AG09319 (cell line): ENCODE measurements around the gene PDGFA.

Experiments
- DNase-seq: peaks from one replicate; pipeline ENCODE4 v3.0.0-alpha.2; 2010; ENCODE audit warnings: low read depth; ENCODE audit errors: extremely low read depth
- TF ChIP-seq, protein P1 (sequence below): IDR thresholded peaks from 2 replicates; pipeline ENCODE4 v1.5.1; 2011; ENCODE audit warnings: low read depth, mild to moderate bottlenecking, inconsistent platforms, low read length, moderate library complexity

The PDGFA gene

DNA sequence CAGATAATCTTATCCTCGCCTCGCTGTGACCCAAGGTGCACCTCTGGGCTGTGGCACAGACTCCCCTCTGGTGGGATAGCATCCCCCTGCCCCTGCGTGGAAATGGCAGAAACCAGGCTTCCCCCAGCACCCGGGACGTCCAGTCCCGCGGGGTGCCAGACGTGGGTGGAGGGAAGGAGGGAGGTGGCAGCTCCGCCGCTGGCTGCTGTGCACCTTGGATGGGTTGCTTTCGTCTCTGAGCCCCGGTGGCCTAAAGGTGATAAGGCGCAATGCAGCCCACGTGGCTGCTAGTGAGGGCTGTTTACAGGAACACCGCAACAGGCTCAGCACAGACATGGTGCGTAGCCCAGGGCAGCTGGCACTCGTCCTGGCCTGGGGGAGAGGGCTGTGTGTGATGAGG, 13.6 kb upstream of the PDGFA start:
- TF ChIP-seq, protein P1, sequence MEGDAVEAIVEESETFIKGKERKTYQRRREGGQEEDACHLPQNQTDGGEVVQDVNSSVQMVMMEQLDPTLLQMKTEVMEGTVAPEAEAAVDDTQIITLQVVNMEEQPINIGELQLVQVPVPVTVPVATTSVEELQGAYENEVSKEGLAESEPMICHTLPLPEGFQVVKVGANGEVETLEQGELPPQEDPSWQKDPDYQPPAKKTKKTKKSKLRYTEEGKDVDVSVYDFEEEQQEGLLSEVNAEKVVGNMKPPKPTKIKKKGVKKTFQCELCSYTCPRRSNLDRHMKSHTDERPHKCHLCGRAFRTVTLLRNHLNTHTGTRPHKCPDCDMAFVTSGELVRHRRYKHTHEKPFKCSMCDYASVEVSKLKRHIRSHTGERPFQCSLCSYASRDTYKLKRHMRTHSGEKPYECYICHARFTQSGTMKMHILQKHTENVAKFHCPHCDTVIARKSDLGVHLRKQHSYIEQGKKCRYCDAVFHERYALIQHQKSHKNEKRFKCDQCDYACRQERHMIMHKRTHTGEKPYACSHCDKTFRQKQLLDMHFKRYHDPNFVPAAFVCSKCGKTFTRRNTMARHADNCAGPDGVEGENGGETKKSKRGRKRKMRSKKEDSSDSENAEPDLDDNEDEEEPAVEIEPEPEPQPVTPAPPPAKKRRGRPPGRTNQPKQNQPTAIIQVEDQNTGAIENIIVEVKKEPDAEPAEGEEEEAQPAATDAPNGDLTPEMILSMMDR, result no peak
- no peak for DNase-seq

DNA sequence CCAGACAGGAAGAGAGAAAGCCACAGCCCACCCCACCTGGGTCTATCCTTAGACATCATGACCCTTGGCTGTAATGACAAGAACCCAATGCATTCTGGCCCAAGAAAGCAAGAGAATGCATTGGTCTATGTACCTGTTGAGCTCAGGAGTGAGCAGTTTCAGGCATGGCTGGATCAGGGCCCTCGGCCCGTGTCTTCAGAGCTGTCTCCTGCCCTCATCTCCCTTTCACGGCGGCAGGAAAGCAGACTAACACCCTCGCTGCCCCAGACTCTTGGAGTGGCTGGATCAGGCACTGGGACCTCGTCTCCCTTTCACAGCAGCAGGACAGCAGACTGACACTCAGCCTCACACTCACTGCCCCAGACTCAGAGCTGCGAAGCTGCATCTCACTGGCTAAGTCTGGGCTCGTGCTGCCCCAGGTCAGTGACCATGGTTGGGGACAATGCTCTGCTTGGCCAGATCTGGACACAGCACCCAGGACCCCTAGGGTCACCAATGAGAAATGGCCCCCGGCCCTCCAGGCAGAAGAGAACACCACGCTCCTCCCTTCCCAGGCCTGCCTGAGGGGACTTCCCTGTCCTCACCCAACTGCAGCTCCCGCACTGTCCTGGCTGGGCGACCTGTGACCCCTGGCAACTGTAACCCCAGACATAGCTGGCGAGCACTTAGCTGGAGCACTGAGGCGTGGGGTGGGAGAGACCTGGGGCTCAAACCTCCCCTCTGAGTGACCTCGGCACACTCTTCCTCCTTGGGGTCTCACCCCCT, 12.9 kb upstream of the PDGFA start:
- DNase-seq, result no peak
- TF ChIP-seq, protein P1, result no peak

DNA sequence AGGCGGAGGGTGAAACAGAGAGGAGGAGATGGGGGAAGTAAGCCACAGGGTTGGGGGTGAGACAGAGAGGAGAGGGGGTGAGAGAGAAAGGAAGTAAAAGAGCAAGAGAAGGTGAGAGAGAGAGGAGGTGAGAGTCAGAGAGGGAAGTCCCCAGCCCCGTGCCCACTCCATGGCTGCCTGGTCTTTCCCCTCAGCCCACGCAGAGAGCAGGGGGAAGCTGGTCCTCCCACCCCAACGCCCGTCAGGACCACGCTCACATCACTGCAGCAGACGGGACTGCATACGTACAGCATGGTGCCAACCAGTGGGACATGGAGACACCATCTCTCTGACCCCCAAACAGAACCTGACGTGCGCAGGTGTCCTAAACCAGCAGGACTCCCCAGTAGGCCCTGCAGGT, 12.1 kb upstream of the PDGFA start:
- TF ChIP-seq, protein P1, result no peak
- DNase-seq, result no peak

DNA sequence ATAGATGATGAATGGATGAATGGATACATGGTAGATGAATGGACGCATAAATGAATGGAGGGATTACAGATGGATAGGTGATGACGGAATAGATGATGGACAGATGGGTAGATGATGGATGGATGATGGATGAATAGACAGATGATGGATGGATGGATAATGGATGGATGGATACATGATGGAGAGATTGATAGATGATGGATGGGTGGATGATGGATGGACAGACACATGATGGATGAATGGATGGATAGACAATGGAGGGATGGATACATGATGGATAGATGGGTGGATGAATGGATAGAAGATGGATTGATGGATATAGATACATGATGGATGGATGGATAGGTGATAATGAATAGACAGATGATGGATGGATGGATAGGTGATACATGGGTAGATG, 8.8 kb upstream of the PDGFA start:
- TF ChIP-seq, protein P1, result no peak
- DNase-seq, result no peak

DNA sequence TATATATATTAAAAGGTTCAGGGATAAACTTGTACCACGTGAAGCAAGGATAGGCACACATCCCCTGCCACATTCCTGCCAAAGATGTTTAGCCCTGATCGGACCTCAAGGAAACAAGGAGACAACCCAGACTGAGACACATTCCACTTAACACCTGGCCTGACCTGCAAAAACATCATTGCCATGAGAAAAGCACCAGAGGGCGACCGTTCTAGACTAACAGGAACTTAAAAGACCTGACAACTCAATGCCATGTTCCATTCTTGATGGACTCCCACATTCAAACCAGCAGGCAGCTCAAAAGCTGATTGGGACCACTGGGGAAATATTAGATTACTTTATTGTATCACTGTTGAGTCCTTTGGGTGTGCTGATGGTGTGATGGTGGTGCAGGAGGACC, 8.1 kb upstream of the PDGFA start:
- TF ChIP-seq, protein P1, result no peak
- DNase-seq, result no peak

DNA sequence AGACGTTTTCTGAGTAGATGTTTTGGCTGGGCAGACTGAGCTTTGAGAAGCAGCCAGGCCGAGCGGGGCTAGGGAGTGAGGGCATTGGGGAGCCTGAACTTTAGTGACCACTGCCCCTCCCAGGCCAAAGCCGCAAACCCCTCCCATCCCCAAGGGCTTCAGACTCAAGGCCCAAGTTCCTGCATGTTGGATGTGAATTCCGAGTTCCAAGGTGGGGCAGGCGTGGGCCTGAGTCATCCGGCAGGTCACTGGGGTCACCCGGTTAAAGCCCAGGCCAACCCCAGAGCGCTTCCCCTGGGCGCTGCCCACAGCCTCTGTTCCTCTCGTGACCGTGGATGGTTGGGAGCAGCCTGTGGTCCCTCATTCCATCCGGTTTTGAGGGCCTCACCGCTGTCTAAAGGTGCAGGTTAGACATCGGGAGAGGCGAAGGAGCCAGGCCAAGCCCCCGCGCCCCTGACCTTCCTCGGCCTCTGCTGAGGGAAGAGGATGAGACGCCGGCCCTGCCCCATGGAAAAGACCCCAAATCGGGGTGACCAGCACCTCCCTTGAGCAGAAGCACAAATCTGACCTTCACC, 6.9 kb upstream of the PDGFA start:
- TF ChIP-seq, protein P1, result no peak

DNA sequence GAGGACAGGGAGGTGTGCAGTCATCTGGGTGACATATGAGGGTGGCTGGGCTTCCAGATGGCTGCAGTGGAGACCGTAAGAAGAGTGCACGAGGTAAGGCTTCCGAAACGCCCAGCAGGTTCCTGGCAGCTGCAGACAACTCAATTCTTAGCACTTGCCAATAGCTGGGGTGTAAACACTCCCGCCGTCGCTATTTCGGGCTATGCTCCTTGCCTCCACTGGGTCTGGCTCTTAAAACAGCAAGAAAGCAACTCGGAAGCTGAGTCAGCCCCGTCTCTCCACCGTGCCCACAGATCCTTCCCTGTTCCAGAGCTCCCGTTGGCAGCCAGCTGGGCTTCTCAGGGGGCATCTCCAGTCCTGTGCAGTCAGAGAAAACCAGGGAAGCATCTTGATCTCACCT, 6.1 kb upstream of the PDGFA start:
- DNase-seq, result no peak

More for the DNA sequence above, 6.9 kb upstream of the PDGFA start:
- no peak for DNase-seq

More for the DNA sequence above, 6.1 kb upstream of the PDGFA start:
- TF ChIP-seq, protein P1, result no peak
